ENCODE data around the gene ELP6.

ELP6 gene

DNA sequence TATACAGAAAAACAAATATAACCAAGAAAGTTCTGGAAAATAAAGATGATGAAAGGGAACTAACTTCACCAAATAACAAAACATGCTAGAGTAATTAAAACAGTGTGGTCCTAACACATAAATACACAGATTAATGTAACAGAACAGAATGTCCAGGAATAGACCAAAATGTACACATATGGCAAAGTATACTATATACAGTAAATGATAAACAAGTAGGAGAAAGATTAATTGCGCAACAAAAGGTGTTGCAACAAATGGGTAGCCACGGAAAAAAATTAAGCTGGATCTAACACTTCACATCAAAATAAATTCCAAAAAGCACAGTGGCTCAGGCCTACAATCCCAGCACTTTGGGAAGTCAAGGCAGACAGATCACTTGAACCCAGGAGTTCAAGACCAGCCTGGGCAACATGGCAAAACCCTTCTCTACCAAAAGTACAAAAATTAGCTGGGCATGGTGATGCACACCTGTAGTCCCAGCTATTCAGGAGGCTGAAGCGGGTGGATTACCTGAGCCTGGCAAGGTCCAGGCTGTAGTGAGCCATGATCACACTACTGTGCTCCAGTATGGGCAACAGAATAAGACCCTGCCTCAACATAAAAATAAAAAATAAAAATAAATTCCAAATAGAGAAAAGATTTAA is 57.6 kb downstream of the ELP6 start:
- no peaks in the 10 kb centered on the region for H3K27me3 ChIP-seq (ENCODE audit: control insufficient read depth in 1 of 2, insufficient read depth in 2 of 2, low read length in 2 of 2)
- no peaks in the 10 kb centered on the region for H3K36me3 ChIP-seq (ENCODE audit: insufficient read depth, low read length)
- H3K9ac ChIP-seq (ENCODE audit: low read length): no peak overlapping the region
- H3K4me3 ChIP-seq (ENCODE audit: low read depth in 1 of 2, low read length in 2 of 2): no peak overlapping the region
- H3K9me3 ChIP-seq (ENCODE audit: low read length): no peaks in the 10 kb centered on the region
- H3K27ac ChIP-seq (ENCODE audit: low read depth, low read length): no peak overlapping the region
- no peaks in the 10 kb centered on the region for H3K4me1 ChIP-seq (ENCODE audit: insufficient read depth, low read length)

DNA sequence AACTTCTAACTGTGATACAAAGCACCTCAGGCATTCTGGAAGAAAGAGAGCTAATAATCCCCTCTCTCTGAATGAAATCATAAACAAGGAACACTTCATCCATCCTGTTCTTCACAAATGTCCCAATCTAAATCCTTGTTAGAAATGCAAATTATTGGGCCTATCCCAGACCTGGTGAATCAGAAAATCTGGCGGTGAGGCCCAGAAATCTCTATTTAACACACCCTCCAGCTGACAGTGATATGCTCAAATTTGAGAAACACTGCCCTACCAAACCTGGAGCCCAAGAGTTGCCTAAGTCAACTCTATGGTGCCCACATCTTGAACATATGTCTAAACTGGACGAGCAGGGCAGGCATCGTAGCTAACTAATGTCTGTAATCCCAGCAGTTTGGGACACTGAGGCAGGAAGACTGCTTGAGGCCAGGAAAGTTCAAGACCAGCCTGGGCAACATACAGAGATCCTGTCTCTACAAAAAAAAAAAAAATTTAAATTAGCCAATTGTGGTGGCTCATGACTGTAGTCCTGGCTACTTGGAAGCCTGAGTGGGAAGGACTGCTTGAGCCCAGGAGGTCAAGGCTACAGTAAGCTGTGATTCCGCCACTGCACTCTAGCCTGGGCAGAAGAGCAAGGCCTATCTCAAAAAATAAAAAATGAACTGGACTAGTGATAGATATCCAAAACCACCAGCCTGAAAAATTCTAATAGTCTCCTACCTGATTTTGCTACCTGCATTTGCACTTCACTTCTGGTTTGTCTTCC is 60.9 kb downstream of the ELP6 start:
- Histone ChIP-seq H3K4me1 (ENCODE audit: insufficient read depth, low read length) (no peaks in the 10 kb centered on the region), H3K9ac (ENCODE audit: low read length) (no peak overlapping the region), H3K9me3 (ENCODE audit: low read length) (no peaks in the 10 kb centered on the region), H3K36me3 (ENCODE audit: insufficient read depth, low read length) (no peaks in the 10 kb centered on the region), H3K27me3 (ENCODE audit: control insufficient read depth in 1 of 2, insufficient read depth in 2 of 2, low read length in 2 of 2) (no peaks in the 10 kb centered on the region), H3K27ac (ENCODE audit: low read depth, low read length) (no peak overlapping the region), H3K4me3 (ENCODE audit: low read depth in 1 of 2, low read length in 2 of 2) (no peak overlapping the region)
